Activated CD4-positive, alpha-beta T cell treated with anti-CD3 and anti-CD28 coated beads, Interleukin-2, Interleukin-4, amounts not matched to agents 100 ng/mL and 50 ng/mL, durations not matched to agents 16 hours and 8 hours (primary cell): ENCODE data around the gene GGNBP2.

Experiments
- DNase-seq: peaks from one replicate; pipeline ENCODE4 v3.0.0-alpha.2; 2020; ENCODE audit warnings: low spot score

Gene GGNBP2

DNA sequence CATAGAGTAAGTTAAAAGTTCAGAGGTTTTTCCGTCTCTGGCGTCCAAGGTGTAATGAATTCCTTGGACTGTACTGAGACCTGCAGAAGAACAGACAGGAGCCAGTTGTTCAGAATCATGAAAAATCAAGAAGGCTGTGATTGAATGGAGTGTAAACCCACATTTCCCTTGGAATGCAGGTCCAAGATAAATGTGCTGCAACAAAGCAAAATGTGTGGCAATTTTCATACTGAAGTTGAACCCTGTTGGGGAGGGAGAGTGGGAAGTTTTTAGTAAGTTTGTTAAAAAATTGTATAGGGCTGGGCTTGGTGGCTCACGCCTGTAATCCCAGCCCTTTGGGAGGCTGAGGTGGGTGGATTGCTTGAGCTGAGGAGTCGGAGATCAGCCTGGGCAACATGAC, 21.4 kb downstream of the GGNBP2 start:
- DNase-seq = no peak

GRCh38 chr17:36575028-36575427, 30.3 kb downstream of the GGNBP2 start:
- no peak for DNase-seq

DNA sequence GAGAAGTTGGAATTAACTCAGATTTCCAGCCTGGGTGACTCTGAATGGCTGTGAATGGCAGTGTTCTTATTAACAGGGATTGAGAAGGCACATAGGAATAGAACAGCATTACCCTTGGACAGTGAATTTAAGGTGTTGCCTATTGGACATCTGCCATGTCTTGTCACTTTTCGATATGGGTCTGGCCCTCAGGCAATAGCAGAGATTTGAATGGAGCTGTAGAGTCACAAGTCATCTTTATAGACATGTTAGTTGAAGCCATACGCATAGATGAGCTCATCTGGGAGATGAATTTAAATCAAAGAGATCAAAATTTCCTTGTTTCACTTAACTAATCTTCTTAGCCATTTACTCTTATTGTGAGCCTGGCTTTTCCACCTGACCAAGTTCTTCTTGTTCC, 32.1 kb downstream of the GGNBP2 start:
- no peak for DNase-seq

DNA sequence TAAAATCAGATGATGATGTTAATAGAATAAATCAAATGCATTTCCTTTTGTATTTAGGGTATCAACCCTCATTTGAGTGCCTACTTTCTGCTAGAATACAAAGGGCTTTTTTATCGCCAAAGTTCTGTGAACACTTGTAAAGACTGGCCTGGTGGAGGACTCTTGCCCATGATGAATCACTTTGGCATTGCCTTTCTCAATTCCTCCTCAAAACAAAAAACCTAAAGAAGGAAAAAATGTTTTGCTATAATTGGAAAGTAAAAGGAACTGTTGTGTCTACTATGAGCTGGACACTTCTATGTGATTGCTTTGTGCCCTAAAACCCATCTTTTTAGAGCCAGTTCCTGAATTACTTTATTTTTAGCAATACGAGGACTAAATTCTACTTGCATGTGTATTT, 34.0 kb downstream of the GGNBP2 start:
- DNase-seq = no peak

DNA sequence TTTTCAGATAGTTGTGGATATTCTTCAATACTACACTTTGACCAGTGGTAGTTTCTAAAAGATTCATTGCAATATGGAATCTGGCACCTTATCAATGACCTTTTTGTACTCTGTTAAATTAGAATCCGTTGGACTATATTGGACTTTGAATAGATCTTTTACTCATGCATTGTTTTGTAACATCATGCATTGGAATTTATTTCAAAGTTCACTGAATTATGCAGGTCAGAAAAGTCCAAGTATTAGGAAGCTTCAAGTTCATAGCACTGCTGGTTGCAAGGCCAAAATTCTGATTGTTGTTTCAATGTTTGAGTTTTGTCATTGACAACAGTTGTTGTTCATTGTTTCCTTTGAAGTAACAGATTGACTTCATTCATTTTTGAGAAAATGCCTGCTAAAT, 39.1 kb downstream of the GGNBP2 start:
- DNase-seq = no peak

- DNase-seq = no peak
Measured at GRCh38 chr17:36586138-36586537, 41.4 kb downstream of the GGNBP2 start.

DNA sequence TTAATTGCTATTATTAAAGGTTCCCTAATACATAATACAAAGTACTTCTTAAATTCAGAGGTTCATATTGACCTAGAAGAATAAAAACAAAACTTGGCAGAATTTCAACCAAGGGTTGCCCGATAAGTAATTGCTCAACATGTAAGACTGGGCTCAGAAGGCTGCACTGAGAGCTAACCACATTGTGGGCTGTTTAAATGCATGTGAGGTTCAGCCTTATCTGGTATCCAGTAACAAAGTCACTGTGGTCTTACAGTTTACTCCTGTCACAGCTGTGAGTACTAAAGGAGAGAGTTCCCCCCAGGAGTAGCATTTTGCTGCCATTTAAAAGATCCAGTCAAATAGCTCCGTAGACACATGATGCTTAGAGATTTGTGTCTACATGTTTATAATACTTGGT, 45.4 kb downstream of the GGNBP2 start:
- no peak for DNase-seq

DNA sequence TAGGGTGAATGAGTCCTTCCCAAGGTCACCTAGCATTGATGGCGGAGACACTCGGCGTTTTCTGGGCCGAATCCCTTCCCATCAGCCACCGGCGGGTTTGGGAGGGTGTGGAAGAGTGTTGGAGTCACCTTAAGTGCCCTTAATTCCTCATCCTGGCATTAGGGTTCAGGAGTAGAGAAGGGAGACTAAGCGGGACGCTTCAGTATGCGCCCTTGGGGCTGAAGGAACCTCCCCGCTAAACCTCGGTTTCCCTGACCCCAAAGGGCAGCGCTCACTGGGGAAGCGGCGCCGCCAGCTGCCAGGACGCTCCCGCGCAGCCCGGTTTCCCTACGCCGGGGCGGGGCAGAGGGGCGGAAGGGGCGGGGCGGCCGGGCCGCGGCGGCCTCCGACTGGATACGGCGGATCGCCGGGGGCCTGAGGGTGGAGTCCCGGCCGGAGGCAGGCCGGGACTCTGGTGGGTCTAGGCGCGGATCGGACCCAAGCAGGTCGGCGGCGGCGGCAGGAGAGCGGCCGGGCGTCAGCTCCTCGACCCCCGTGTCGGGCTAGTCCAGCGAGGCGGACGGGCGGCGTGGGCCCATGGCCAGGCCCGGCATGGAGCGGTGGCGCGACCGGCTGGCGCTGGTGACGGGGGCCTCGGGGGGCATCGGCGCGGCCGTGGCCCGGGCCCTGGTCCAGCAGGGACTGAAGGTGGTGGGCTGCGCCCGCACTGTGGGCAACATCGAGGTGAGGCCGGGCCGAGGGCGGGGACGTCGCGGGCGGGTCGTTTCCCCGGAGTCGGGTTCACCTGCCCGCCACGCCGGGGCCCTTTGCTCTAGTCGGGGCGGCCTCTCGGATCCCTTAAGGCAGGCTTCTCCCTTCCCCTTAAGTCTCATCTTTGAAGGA, 47.0 kb downstream of the GGNBP2 start, which contains the start of gene DHRS11:
TSS of gene DHRS11 (plus strand) at position 446 of the 882 bp plus-strand sequence. CDS start at position 577, 131 bp downstream.
- DNase-seq = peak; percentile 79

GRCh38 chr17:36592316-36592715, 47.6 kb downstream of the GGNBP2 start:
- no peak for DNase-seq

GRCh38 chr17:36592716-36593321, 48.1 kb downstream of the GGNBP2 start:
- no peak for DNase-seq

DNA sequence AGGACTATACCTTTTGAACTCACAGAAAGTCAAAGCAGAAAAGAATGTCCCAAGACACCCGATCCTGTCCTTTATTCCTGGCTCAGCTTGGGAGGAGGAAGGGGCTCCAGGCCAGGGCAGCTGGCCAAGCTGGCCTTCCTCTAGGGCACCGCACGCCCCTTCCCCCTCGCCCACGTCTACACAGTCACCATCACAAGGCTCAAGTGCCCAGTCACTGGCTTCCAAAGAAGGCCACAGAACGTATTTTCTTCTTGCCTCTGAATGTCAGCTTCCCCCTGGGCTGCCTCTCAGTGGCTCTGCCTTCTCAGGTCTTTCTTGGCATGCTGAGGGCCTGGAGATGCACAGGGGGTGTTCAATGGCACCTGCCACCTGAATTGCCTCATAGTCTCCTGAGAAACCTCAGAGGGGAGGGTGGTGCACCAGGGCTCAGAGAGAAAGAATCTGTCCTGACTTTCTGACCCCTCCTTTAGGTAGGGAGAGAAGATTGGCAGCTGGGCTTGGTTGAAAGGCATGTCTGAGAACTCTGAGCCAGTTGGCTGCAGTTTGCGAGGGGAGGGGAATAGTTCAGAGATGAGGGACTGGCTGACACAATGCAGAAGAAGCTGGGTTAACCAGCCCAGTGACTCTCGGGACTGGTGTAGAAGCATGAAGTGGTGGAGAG, 49.1 kb downstream of the GGNBP2 start:
- DNase-seq = no peak

DNA sequence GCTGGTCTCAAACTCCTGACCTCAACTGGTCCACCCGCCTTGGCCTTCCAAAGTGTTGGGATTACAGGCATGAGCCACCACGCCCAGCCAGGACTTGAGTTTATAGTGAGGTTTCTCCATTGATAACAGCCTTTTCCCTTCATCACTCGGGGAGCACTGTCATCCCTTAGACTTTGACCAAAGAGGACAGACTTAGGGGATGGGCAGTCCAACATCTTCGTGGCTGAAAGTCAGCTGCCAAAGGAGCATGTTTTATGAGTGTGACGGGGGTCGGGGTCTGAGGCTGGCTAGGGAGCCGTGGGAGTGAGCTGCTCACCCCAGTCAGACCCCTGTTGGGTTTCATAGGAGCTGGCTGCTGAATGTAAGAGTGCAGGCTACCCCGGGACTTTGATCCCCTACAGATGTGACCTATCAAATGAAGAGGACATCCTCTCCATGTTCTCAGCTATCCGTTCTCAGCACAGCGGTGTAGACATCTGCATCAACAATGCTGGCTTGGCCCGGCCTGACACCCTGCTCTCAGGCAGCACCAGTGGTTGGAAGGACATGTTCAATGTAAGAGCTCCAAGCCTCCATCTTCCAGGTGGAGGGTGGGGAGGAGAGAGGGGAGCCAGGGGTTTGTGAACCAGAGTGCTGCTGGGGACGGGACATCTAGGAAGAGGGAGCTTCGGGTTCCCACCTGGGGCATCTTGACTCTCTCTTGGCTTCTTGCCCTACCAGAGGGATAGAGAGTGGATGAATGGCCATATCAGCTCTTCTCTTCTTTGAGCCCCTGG, 50.1 kb downstream of the GGNBP2 start:
- no peak for DNase-seq

GRCh38 chr17:36597226-36597625, 52.5 kb downstream of the GGNBP2 start:
- DNase-seq = no peak

DNA sequence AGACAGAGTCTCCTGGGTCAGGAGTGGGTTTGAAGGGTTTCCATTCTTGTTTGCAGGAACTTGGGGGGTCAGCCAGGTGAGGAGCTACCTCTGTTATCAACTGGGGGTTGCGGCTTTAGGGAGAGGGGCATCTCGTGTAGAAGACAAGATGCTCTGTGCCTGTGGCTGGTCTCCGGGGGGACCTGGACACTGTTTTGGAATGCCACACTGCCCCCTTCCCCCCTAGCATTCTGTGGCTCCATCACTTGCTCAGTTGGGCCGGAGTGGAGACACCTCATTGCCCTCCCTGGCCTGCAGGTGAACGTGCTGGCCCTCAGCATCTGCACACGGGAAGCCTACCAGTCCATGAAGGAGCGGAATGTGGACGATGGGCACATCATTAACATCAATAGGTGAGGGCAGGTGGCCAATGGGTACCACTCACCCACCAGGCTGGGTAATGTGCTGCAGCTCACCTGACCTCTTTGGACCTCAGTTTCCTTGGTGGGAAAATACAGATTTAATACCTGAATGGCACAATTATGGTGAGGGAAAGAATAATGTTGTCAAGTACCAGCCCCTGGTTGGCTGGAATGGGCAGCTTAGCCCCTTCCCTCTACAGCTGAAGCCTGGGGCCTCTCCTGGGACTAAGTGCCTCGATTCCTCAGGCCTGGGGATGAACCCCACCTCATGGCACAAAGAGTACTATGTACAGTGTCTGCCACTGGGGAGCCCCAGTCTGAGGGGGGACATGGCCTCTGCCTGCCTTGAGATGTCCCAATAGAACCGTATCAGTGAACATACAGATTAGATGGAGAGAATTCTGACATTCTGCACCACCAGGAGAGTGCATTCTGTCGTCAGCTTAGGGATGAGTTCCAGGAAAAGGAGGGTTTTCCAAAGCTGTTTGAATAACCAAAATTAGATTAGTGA, 53.4 kb downstream of the GGNBP2 start:
- no peak for DNase-seq

DNA sequence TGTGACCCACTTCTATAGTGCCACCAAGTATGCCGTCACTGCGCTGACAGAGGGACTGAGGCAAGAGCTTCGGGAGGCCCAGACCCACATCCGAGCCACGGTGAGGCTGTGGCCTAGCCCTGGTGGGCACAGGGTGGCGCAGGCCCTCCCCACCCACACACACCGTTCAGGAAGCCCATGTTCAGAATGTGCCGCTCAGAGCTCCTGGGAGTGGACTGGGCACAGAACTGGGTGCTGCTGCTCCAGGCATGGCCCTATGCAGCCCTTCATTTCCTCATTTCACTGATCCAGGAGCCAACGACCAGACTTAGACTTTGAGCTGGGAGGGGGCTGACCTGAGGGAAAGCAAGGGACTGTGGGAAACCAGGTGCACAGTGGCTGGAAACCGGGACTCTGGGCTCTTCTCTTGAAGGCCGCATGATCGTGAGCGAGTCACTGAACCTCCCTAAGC, 54.3 kb downstream of the GGNBP2 start:
- no peak for DNase-seq

- DNase-seq = no peak
Measured at GRCh38 chr17:36599546-36600250, 55.0 kb downstream of the GGNBP2 start.

DNA sequence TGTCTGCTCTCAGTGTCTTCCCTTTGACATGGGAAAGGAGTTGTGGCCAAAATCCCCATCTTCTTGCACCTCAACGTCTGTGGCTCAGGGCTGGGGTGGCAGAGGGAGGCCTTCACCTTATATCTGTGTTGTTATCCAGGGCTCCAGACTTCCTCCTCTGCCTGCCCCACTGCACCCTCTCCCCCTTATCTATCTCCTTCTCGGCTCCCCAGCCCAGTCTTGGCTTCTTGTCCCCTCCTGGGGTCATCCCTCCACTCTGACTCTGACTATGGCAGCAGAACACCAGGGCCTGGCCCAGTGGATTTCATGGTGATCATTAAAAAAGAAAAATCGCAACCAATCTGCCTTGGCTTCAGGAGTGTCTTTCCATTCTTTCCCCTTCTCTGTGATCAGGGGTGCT, 55.7 kb downstream of the GGNBP2 start:
- DNase-seq = no peak

GRCh38 chr17:36600936-36601302, 56.2 kb downstream of the GGNBP2 start:
- DNase-seq = no peak

DNA sequence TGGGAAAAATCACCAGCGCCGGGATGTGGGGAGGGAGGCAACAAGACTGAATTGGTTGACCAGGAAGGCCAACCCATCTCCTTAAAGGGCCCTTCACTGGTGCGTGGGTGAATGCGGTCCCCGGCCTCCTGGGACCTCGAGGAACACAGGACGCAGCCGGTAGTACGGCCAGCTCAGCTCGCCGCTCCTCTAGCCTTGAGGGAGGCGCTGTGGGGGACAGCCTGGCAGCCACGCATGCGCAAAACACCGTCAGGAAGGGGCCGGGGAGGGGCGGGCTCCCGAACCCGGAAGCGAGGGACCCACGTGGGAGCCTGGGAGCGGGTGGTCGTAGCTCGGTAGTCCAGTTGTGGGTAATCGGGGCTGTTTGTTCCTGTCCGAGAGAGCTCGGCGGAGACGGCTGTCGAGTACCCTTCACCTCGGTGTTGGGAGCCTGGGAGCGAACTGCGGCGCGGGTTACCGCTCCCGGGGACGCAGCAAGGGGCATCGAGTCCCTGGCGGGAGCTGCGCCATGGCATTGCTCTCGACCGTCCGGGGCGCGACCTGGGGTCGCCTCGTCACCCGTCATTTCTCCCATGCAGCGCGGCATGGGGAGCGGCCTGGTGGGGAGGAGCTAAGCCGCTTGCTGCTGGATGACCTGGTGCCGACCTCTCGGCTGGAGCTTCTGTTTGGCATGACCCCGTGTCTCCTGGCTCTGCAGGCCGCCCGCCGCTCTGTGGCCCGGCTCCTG, 56.7 kb downstream of the GGNBP2 start, which contains the start of gene MRM1:
TSS of gene MRM1 (plus strand) at position 281 of the 727 bp plus-strand sequence. CDS start at position 509, 228 bp downstream.
- DNase-seq = peak; percentile 94
